ENCODE measurements around the gene RTN1. TPM values are rescaled to one million over a fixed set of nuclear protein-coding genes. Genes with fewer than 3 reads are reported as not detected.

The RTN1 gene
- total RNA-seq, 1 donor from 2014 or later = 23.4 TPM

GRCh38 chr14:59823179-59823578 lies 47.4 kb downstream of the RTN1 start:
- H3K36me3 Mint-ChIP-seq (ENCODE audit: insufficient read depth) = peaks cover 2% of the 10 kb centered on the region

DNA sequence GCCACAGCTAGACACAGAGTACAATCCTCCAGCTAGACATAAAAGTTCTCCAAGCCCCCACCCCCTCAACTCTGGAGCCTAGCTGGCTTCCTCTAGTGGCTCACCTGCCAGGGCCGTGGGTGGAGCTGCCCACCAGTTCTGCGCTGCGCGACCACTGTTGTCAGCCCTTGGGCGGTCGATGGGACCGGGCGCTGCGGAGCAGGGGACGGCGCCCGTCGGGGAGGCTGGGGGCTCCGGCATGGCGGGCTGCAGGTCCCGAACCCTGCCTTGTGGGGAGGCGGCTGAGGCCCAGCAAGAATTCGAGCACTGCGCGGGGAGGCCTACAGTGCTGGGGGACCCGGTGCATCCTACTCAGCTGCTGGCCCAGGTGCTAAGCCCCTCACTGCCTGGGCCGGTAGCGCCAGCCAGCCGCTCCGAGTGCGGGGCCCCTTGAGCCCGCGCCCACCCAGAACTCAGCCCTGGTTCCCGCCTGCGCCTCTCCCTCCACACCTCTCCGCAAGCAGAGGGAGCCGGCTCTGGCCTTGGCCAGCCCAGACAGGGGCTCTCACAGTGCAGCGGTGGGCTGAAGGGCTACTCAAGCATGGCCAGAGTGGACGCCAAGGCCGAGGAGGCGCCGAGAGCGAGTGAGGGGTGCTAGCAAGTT lies 51.0 kb downstream of the RTN1 start:
- peaks cover 2% of the 10 kb centered on the region for H3K36me3 Mint-ChIP-seq (ENCODE audit: insufficient read depth)
- H3K9me3 Mint-ChIP-seq (ENCODE audit: low read depth) = peaks cover 9% of the 10 kb centered on the region
- TF ChIP-seq CTCF (IDR thresholded peaks at IDR 0.05; ENCODE audit: unreplicated experiment) = no peak
- no peak for DNase-seq (ENCODE audit: low spot score, unreplicated experiment)
- no peaks in the 10 kb centered on the region for H3K4me1 Mint-ChIP-seq (ENCODE audit: low read depth)
- no peak overlapping the region for H3K4me3 Mint-ChIP-seq (ENCODE audit: low read depth)
- H3K27me3 Mint-ChIP-seq = no peaks in the 10 kb centered on the region
- no peak overlapping the region for H3K27ac Mint-ChIP-seq

More at GRCh38 chr14:59823179-59823578, 47.4 kb downstream of the RTN1 start:
- Mint-ChIP-seq H3K4me3 (ENCODE audit: low read depth) (no peak overlapping the region), H3K9me3 (ENCODE audit: low read depth) (peaks cover 9% of the 10 kb centered on the region), H3K27ac (no peak overlapping the region), H3K4me1 (ENCODE audit: low read depth) (peaks cover 3% of the 10 kb centered on the region), H3K27me3 (no peaks in the 10 kb centered on the region)
- no peak for DNase-seq (ENCODE audit: low spot score, unreplicated experiment)
- no peak for TF ChIP-seq CTCF (IDR thresholded peaks at IDR 0.05; ENCODE audit: unreplicated experiment)

GRCh38 chr14:59816941-59817340 lies 53.6 kb downstream of the RTN1 start:
- peaks cover 3% of the 10 kb centered on the region for H3K9me3 Mint-ChIP-seq (ENCODE audit: low read depth)
- no peak overlapping the region for H3K27ac Mint-ChIP-seq
- H3K4me3 Mint-ChIP-seq (ENCODE audit: low read depth) = no peak overlapping the region
- H3K4me1 Mint-ChIP-seq (ENCODE audit: low read depth) = peaks cover 5% of the 10 kb centered on the region
- no peaks in the 10 kb centered on the region for H3K27me3 Mint-ChIP-seq
- peaks cover 2% of the 10 kb centered on the region for H3K36me3 Mint-ChIP-seq (ENCODE audit: insufficient read depth)
- DNase-seq (ENCODE audit: low spot score, unreplicated experiment) = no peak
- no peak for TF ChIP-seq CTCF (IDR thresholded peaks at IDR 0.05; ENCODE audit: unreplicated experiment)

GRCh38 chr14:59814988-59815387 lies 55.6 kb downstream of the RTN1 start:
- Mint-ChIP-seq H3K9me3 (ENCODE audit: low read depth) (peaks cover 3% of the 10 kb centered on the region), H3K4me3 (ENCODE audit: low read depth) (no peak overlapping the region), H3K27ac (no peak overlapping the region), H3K36me3 (ENCODE audit: insufficient read depth) (peaks cover 2% of the 10 kb centered on the region), H3K4me1 (ENCODE audit: low read depth) (peaks cover 5% of the 10 kb centered on the region), H3K27me3 (no peaks in the 10 kb centered on the region)
- DNase-seq (ENCODE audit: low spot score, unreplicated experiment) = no peak
- TF ChIP-seq CTCF (IDR thresholded peaks at IDR 0.05; ENCODE audit: unreplicated experiment) = no peak

- H3K4me1 Mint-ChIP-seq (ENCODE audit: low read depth) = peaks cover 5% of the 10 kb centered on the region
- no peaks in the 10 kb centered on the region for H3K36me3 Mint-ChIP-seq (ENCODE audit: insufficient read depth)
- H3K27ac Mint-ChIP-seq = no peak overlapping the region
- no peak for DNase-seq (ENCODE audit: low spot score, unreplicated experiment)
- peaks cover 6% of the 10 kb centered on the region for H3K9me3 Mint-ChIP-seq (ENCODE audit: low read depth)
- no peak for TF ChIP-seq CTCF (IDR thresholded peaks at IDR 0.05; ENCODE audit: unreplicated experiment)
- no peak overlapping the region for H3K4me3 Mint-ChIP-seq (ENCODE audit: low read depth)
- no peaks in the 10 kb centered on the region for H3K27me3 Mint-ChIP-seq
Measured at GRCh38 chr14:59811815-59812214, 58.8 kb downstream of the RTN1 start.
